ENCODE measurements around the gene RPA3.

The RPA3 gene

DNA sequence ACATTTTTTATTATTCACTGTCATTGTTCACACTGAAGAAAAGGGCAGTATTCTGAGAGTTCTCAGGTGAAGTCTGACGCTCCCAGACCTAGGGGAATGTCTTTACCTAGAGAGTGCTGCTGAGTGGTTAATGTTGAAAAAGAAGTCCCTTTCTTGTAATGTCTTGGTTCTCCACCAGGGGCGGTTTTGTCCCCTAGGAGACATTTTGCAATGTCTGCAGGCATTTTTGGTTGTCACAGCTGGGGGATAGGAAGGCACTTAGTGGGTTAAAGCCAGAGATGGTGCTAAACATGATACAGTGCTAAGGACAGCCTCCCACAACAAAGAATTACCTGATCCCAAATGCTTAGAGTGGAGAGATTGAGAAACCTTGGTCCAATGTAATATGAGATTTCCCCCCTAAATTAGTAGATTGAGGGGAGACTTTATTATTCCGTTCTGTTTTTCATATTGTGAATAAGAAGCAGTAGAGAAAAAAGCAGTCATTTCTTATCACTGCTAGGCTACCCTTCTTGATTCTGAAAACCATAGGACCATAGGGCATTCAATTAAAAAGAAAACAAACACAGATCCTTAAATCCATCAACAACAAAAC is 64.7 kb downstream of the RPA3 start:
- DNase-seq (ENCODE audit: low spot score) = peak; percentile 22

DNA sequence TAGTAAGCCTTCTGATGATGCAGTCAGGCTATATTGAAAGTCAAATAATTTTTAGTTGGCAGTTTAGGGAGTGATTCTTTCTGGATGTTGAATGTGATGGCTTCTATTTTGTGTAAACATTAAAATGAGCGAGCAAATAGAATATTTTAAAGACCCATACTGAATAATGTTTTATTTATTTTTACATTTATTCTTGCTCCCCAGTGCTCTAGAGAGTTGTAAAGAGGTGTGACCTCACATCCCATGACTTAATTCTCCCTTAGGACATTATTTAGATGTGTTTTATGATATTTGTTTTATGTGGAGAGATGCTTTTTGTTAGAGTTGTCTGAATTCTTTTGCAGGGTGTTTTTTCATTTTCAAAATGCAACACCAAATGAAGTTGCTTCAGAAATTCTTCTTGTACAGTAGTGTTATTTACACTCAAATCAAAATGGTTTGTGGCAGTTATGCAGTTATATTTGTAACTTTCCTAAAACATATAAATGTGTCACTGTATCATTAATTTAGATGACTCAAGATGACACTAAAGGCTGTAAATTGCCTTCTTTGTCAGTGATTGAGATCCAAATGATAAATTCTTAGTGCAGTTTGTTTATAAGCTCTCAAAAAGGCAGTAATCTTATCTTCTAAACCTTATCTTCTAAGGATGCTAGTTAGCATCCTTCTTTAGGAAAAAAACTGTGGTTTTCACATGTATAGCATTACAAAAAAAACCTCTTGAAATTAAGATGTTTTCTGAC is 65.4 kb downstream of the RPA3 start:
- DNase-seq (ENCODE audit: low spot score) = no peak

DNA sequence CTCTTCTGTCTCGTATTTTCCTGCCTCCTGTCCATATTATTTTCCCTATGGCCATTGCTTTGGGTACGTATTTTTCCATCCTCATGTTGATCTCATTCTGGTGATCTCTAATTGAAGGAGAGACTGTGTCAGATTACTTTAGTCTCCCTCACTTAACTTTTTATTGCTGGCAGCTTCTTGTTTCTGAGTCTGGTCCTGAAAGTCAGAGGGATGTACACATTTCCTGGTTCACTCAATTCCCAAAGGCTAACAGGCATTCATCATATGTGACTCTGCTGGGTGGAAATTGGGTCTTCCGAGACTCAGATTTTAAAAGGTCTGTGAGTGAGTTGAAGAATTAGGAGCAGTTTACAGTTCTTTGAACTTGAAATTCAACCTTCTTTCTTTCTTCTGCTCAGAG is 66.9 kb downstream of the RPA3 start:
- no peak for DNase-seq (ENCODE audit: low spot score)

DNA sequence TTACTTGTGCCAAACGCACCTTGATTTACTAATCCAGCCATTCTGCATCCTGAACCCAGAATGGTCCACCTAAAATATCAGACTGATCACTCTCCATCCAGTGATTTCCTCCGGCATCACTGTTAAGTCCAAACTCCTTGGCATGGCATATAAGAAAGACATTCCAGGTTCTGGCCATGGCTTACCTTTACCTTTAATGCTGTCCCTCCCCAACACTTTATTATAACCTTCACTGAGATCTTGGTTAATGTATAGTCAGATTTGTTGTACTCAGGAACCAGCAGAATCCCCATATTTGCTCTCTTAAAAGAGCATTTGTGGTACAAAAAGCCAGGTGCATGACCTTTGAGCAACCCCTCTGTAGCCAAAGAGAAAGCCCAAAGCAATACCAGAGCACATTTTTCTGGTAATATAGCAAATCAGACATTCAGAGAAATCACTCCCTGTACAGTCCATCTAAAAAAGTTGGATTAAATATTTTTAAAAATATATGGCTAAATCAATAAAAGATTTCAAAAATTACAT is 67.7 kb downstream of the RPA3 start:
- DNase-seq (ENCODE audit: low spot score) = no peak

DNA sequence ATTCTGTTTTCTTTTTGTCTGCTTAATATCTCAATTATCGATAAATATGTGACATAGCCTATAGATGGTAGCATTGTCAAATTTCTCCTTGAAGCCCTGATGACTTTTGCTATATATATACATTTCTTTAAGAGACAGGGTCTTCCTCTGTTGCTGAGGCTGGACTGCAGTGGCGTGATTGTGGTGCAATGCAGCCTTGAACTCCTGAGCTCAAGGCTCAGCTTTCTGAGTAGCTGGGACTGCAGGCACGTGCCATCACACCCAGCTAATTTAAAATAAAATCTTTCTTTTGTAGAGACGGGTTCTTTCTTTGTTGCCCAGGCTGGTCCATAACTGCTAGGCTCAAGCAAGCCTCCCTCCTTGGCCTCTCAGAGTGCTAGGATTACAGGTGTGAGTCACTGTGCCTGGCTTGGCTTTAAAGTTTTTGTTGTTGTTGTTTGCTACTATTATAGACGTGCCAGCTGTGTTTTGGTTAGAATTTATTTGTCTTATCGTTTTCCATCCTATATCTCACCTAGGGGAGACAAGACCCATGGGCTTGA is 70.8 kb downstream of the RPA3 start:
- no peak for DNase-seq (ENCODE audit: low spot score)

DNA sequence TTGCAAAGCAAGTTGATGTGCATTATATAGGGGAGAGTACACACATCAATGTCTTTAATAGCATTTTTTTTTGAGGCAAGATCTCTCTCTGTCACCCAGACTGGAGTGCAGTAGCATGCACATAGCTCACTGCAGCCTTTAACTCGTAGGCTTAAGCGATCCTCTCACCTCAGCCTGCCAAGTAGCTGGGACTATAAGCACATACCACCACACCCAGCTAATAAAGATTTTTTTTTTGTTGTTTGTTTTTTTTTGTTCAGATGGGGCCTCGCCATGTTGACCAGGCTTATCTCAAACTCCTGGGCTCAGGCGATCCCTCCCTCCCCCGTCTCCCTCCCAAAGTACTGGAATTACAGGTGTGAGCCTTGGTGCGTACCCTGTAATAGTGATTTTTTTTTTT is 76.3 kb downstream of the RPA3 start:
- DNase-seq (ENCODE audit: low spot score) = no peak

DNA sequence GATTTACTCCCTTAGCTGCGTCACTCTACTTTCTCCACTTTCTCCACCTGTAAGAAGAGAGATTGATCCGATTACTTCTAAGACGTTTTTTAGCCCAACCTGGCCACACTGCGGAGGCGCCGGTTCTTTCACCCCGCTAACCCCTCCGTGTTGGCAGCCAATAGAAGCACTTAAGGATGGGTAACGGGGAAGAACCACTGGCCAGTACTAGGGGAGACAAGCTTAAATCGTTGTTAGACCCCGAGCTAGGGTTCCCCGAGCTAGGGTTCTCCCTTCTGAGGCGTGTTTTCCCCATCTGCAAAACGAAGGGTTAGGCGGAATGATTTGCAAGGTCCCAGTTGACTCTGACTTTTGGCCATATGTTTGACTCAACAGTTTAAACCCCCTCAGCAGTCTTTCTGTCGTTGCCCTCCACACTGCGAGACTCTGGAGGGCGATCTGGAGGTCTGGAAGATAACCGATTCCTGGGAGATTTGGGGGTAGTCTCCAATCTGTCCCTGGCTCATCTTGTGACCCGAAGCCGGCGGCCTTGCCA is 77.2 kb downstream of the RPA3 start:
- no peak for DNase-seq (ENCODE audit: low spot score)

DNA sequence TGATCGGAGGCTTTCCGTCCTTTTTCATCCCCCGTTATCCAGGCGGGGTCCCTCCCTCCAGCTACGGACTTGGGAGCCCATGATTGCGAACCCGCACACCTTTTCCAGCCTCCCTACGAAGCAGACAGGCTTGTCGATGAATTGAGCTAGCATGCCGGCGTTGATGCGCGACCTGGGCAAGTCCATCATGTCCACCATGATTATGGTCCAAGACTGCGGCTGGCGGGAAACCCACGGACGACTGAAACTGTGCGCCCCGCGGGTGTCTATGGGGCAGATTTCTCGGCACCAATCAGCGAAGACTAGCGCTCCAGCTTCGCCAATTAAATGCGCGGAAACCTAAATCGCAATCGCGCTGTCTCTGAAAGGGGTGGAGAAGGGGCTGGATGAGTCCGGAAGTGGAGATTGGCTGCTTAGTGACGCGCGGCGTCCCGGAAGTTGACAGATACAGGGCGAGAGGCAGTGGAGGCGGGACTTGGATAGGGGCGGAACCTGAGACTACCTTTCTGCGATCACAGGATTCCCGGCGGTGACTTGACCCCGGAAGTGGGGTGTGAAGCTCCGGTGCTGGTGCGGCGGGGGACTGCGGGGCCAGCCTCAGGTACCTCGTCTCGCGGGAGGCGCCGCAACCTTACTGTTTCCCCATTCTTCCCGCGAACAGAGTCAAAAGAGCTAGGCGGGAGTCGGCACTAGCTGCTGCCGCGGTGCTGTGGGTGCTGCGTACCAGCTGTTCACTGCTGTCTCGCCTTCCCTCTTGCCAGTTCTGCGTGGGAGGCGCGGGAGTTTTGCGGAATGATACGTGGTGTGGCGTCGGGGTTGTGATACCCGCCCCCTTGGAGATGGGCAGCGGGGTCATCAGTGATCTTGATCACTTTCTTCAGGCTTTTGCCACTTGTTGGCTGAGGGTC is 77.9 kb downstream of the RPA3 start, which contains the start of gene UMAD1:
Gene UMAD1, plus strand, starts transcription at position 532 of the 908 bp plus-strand sequence. CDS start 32,620 bp downstream, outside the sequence.
- peak; percentile 99 for DNase-seq (ENCODE audit: low spot score)

DNA sequence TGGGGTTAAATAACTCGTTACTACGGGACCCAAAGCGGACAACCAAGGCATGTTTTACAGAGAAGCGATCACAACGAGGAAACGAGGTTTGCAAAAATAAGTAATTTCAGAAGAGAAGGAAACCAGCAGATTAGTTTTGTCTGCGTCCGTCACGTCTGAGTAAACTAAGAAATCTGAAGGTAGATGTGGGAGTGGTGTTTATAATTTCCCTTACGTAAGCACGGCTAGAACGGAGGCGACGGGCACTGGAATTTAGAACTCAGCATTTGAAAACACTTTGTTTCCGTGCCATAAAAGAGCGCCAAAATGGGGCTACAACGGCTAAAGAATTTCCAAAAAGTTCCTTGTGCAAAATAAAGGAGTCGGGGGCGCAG is 78.6 kb downstream of the RPA3 start:
- DNase-seq (ENCODE audit: low spot score) = peak; percentile 56

DNA sequence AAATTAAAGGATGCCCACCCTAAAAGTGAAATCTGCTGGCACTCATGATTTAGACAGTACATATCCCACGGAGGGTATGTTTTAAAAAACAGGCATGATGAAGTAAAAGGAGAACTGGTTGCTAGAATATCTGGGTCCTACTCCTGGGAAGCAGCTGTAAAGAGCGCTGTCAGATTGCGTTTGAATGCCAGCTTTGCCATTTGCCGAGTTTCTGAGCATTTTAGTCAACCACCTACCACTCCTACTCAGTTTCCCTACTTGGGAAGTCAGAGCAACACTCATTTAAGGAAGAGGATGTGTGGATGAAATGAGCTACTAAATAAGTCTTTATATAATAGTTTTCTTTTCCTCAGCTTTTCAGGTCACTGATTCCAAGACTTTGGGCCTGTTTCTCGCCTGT is 79.0 kb downstream of the RPA3 start:
- DNase-seq (ENCODE audit: low spot score) = peak; percentile 1

DNA sequence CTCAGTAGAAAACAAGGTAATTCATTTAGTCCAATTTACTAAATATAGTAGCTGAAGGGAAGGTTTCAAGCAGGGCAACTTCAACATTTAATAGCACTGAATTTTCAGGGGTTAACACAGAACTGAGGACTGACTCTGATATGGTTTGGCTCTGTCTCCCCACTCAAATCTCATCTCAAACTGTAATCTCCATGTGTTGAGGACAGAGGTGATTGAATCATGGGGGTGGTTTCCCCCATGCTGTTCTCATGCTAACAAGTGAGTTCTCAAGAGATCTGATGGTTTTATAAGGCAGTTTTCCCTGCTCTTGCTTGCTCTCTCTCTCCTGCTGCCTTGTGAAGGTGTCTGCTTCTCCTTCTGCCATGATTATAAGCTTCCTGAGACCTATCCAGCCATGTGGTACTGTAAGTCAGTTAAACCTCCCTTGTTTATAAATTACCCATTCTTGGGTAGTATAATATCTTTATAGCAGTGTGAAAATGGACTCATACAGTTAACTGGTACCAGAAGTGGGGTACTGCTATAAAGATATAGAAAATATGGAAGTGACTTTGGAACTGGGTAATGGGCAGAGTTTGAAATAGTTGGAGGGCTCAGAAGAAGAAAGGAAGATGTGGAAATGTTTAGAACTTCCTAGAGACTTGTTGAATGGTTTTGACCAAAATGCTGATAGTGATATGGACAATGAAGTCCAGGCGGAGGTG is 87.6 kb downstream of the RPA3 start:
- DNase-seq (ENCODE audit: low spot score) = no peak

DNA sequence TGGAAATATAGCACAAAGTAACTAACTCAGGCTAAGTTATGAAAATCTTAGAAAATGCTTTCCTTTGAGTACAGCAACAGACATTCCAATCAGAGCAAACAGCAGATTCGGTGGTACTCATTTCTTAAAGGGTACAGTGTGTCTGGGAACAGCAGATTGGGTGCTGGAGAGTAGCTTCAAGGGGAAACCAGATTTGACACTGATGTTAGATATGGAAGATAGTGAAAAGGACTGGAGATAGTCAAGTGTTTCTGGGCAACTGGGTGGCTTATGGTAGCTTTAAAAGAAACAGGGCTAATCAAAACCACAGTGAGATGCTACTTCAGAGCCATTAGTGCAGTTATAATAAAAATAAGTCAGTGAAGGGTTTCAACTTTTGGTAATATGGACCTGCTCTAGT is 89.9 kb downstream of the RPA3 start:
- DNase-seq (ENCODE audit: low spot score) = no peak

DNA sequence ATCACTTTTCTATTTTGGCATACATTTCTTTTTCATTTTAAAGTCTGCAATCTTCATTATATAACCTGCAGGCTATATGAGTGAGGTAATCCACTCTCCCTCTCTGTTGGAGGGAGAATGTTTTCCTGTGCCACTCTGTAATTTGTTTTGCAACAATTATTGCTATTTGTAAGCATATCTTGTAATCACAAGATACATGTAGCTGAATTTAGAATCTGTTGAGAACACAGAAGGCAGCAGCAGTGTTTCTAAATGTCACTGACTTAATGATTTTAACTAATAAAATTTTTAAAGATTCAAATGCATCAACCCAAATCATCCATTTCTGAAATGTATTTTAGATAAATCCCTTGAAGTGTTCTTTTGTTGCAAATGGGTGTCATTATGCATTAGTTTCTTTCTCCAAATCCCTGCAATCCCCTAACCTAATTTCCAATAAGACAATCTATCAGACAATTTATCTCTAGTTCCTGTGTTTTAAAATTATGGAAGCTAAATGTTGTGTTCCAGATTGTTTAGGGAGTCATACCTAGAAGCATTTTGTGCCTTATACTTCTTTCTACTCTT is 97.7 kb downstream of the RPA3 start:
- no peak for DNase-seq (ENCODE audit: low spot score)

DNA sequence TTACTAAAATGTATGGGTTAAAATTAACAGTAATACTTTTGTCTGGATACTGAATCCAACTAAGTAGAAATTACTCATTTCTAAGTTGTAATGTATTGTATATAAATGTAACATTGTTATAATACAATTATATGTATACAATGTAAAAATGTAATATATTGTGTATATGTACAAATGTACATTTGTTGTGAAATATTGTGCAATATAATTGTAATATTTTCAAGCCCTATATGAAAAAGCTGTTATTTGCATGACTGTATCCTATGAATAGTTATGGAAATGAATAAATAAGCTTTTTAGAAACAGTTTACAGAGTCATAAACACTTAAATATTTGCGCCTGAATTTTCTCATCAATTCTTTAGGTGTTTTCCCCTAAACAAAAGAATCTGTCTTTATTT is 98.2 kb downstream of the RPA3 start:
- no peak for DNase-seq (ENCODE audit: low spot score)

DNA sequence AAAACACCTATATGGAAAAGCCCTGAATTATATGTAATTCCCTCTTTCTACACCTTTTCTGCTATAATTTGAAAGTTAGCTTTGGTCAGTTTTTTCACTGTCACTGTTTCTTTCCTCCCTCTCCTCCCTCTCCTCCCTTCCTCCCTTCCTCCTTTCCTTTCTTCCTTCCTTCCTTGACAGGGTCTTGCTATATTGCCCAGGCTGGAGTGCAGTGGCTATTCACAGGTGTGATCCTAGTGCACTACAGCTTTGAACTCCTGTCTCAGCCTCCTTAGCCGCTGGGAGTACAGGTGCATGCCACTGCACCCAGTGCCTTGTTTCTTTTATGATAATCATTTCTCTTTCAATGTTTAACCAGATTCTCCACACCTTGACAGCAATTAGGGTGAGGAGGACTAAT is 100.0 kb downstream of the RPA3 start:
- no peak for DNase-seq (ENCODE audit: low spot score)

DNA sequence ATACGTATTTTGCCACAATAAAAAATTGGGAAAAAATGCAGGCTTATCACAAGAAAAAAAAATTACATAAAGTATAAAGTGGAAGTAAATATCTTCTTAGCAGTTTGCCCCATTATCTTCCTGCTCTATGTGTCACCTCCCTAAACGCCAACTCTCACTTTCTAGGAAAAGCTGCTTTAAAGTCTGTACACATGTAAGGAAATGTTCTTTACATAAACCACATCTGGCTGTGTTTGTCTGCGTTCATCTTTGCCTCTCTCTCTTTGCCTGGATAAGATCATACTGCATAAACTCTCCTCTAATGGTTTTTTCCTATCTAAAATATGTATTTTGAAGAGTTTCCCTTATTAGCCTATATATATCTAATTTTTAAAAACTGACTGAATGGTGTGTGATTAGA is 100.9 kb downstream of the RPA3 start:
- DNase-seq (ENCODE audit: low spot score) = no peak

DNA sequence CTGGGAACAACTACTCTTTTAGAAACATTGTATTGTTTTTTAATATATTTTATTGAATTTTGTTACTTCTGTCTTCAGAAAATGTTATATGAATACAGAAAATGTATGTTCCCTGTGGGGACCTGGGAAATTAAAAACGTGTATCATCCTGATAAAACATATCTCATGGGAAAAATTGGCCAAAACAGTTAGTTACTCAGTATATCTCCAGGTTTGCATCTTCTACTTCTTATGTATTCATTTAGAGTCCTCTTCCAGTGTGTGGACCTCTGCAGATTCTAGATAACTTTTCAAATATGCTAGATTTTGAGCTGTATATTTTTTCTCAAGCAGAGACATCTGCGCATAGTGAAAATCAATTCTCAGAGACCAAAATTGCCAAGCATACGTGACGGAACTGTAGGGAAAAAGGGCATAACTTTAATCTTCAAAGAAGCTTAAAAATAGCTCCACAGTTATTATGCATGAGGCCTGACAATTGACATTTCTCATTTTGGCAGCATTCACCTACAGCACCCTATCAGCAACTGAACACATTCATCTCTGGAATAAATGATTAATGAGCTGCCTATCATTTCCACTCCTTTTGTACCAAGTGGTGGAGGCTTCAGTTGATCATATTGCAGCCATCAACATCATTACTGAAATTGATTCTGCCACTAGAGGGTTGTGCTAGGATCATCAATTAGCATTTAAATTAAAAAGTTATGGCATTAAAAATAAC is 104.2 kb downstream of the RPA3 start:
- no peak for DNase-seq (ENCODE audit: low spot score)

DNA sequence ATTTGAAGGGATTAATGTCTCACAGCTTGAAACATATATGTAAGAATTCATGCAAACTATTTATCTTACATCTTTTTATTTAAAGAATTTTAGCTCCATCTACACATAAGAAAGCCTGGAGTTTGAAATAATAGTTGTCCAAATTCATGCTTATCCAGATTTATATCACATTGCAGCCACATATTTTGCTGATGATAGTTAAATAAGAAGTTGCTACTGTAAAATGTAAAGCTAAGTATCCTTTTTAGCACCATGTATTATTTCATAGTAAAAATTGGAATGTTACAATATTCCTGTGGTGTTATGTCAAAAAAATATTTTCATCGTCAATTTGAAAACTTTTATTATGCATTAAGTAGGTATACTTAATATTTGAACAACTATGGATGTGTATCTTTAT is 105.2 kb downstream of the RPA3 start:
- no peak for DNase-seq (ENCODE audit: low spot score)

DNA sequence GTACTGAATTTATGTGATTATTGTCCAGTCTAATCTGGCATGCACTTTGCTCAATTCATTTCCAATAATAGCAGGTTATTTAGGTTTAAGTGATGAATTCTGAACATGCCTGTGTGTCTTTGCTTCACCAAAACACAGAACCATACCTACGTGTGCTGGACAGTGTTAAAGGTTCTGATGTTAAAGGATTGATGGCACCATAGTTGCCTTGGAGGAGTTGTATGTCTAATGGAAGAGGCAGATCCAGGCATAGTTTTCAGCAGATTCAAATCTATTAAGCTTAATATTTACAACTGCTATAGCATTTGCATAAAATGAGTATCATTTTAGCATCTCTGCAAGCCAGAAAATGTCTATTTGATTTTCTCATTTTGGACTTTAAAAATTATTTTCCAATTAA is 105.9 kb downstream of the RPA3 start:
- no peak for DNase-seq (ENCODE audit: low spot score)

DNA sequence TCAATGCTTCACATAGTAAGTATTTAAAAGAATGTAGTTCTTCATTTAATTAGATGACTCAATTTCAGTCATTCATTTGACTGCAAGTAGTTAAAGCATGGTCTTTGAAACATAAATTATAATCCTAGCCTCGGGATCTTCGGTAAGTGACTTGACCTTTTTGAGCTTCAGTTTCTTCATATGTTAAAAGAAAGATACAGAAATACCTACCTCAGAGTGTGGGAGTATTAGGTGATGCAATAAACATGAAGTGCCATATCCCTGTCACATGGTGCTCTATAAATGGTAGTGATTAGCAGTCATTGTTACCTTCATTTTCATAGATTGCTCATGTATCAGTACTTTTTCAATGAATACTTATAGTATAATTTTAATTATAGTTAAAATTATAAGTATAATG is 109.1 kb downstream of the RPA3 start:
- no peak for DNase-seq (ENCODE audit: low spot score)

DNA sequence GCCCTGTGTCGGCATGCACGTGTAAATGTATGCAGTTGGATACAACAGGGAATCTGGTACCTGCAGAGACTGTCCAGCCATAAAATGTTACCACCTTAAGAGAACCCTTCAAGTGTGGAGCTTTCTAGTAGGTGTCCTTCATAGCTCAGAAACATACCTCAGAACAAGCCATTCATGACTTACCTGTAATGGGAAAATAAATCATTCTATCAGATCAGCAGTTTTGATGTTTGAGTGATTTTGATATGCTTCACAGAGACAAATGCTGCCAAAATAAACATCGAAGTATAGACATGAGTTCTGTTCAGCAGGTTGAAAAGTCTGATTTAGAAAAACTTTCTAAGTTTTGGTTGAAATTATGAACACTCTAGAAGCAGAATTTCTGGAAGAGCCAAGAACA is 111.4 kb downstream of the RPA3 start:
- no peak for DNase-seq (ENCODE audit: low spot score)
